Activated naive CD8-positive, alpha-beta T cell treated with anti-CD3 and anti-CD28 coated beads, Interleukin-2, amount 50 U/mL, for 24 hours (primary cell): Measurements from ENCODE around the gene MED13L.

Experiments
- ATAC-seq: fragments of 150-1000 bp; cut with Tn5 transposase; one replicate; pipeline ENCODE4 v1.10.0; 2021
- DNase-seq: peaks from one replicate; pipeline ENCODE4 v3.0.0; 2021
- H3K27ac Mint-ChIP-seq: one replicate; pipeline ENCODE4 v1.8.0; 2021; ENCODE audit warnings: mild to moderate bottlenecking, mixed read lengths
- H3K27me3 Mint-ChIP-seq: one replicate; pipeline ENCODE4 v1.8.0; 2021; ENCODE audit warnings: mixed read lengths
- H3K36me3 Mint-ChIP-seq: one replicate; pipeline ENCODE4 v1.8.0; 2021; ENCODE audit warnings: low read depth, mixed read lengths
- H3K4me1 Mint-ChIP-seq: one replicate; pipeline ENCODE4 v1.8.0; 2021; ENCODE audit warnings: mixed read lengths
- H3K4me3 Mint-ChIP-seq: one replicate; pipeline ENCODE4 v1.8.0; 2021; ENCODE audit warnings: mild to moderate bottlenecking, moderate library complexity, mixed read lengths
- H3K9me3 Mint-ChIP-seq: one replicate; pipeline ENCODE4 v1.8.0; 2021; ENCODE audit warnings: mixed read lengths

The MED13L gene

GRCh38 chr12:116012757-116013156 lies 264.7 kb downstream of the MED13L start:
- DNase-seq (no peak), ATAC-seq (no peak)
- Mint-ChIP-seq H3K4me1 (no peaks in the 10 kb centered on the region), H3K36me3 (peaks cover 29% of the 10 kb centered on the region), H3K27me3 (no peaks in the 10 kb centered on the region), H3K9me3 (no peaks in the 10 kb centered on the region), H3K27ac (no peak overlapping the region), H3K4me3 (no peak overlapping the region)

- DNase-seq = no peak
- H3K4me1 Mint-ChIP-seq = no peaks in the 10 kb centered on the region
Measured at GRCh38 chr12:116011217-116011616, 266.3 kb downstream of the MED13L start.

GRCh38 chr12:116010467-116010866 lies 267.0 kb downstream of the MED13L start:
- no peak overlapping the region for H3K4me3 Mint-ChIP-seq
- no peak for ATAC-seq
- no peaks in the 10 kb centered on the region for H3K9me3 Mint-ChIP-seq
- no peak for DNase-seq
- H3K27ac Mint-ChIP-seq = no peak overlapping the region
- H3K4me1 Mint-ChIP-seq = no peaks in the 10 kb centered on the region
- H3K27me3 Mint-ChIP-seq = no peaks in the 10 kb centered on the region
- H3K36me3 Mint-ChIP-seq = peaks cover 29% of the 10 kb centered on the region

More at GRCh38 chr12:116011217-116011616, 266.3 kb downstream of the MED13L start:
- Mint-ChIP-seq H3K4me3 (no peak overlapping the region), H3K9me3 (no peaks in the 10 kb centered on the region), H3K36me3 (peaks cover 29% of the 10 kb centered on the region), H3K27ac (no peak overlapping the region), H3K27me3 (no peaks in the 10 kb centered on the region)
- ATAC-seq = no peak

- Mint-ChIP-seq H3K9me3 (no peaks in the 10 kb centered on the region), H3K4me1 (no peaks in the 10 kb centered on the region), H3K36me3 (peaks cover 23% of the 10 kb centered on the region), H3K27me3 (no peaks in the 10 kb centered on the region), H3K27ac (no peak overlapping the region), H3K4me3 (no peak overlapping the region)
- ATAC-seq = no peak
- DNase-seq = no peak
Measured at GRCh38 chr12:116009805-116010204, 267.7 kb downstream of the MED13L start.

- H3K4me3 Mint-ChIP-seq = no peak overlapping the region
- H3K4me1 Mint-ChIP-seq = peaks cover 2% of the 10 kb centered on the region
- H3K27me3 Mint-ChIP-seq = no peaks in the 10 kb centered on the region
- peaks cover 27% of the 10 kb centered on the region for H3K36me3 Mint-ChIP-seq
- ATAC-seq (no peak), DNase-seq (no peak)
- H3K27ac Mint-ChIP-seq = no peak overlapping the region
- no peaks in the 10 kb centered on the region for H3K9me3 Mint-ChIP-seq
Measured at GRCh38 chr12:116006141-116006540, 271.4 kb downstream of the MED13L start.

- Mint-ChIP-seq H3K36me3 (peaks cover 16% of the 10 kb centered on the region), H3K4me1 (peaks cover 2% of the 10 kb centered on the region), H3K27me3 (no peaks in the 10 kb centered on the region), H3K4me3 (no peak overlapping the region), H3K9me3 (no peaks in the 10 kb centered on the region), H3K27ac (no peak overlapping the region)
- DNase-seq = no peak
- no peak for ATAC-seq
Measured at GRCh38 chr12:116002890-116003536, 274.5 kb downstream of the MED13L start.

GRCh38 chr12:116000252-116000651 lies 277.2 kb downstream of the MED13L start:
- H3K27ac Mint-ChIP-seq = no peak overlapping the region

GRCh38 chr12:115999582-115999981 lies 277.9 kb downstream of the MED13L start:
- H3K27me3 Mint-ChIP-seq = no peaks in the 10 kb centered on the region
- H3K36me3 Mint-ChIP-seq = peaks cover 27% of the 10 kb centered on the region
- no peak overlapping the region for H3K27ac Mint-ChIP-seq
- H3K4me1 Mint-ChIP-seq = peaks cover 2% of the 10 kb centered on the region
- DNase-seq (no peak), ATAC-seq (no peak)
- H3K4me3 Mint-ChIP-seq = no peak overlapping the region
- H3K9me3 Mint-ChIP-seq = no peaks in the 10 kb centered on the region

More at GRCh38 chr12:116000252-116000651, 277.2 kb downstream of the MED13L start:
- Mint-ChIP-seq H3K36me3 (peaks cover 25% of the 10 kb centered on the region), H3K27me3 (no peaks in the 10 kb centered on the region), H3K4me1 (peaks cover 2% of the 10 kb centered on the region), H3K4me3 (no peak overlapping the region), H3K9me3 (no peaks in the 10 kb centered on the region)
- no peak for DNase-seq
- no peak for ATAC-seq

- DNase-seq (no peak), ATAC-seq (no peak)
- Mint-ChIP-seq H3K36me3 (peaks cover 25% of the 10 kb centered on the region), H3K4me1 (peaks cover 2% of the 10 kb centered on the region), H3K27me3 (no peaks in the 10 kb centered on the region), H3K27ac (no peak overlapping the region), H3K4me3 (no peak overlapping the region), H3K9me3 (no peaks in the 10 kb centered on the region)
Measured at GRCh38 chr12:115998794-115999478, 278.6 kb downstream of the MED13L start.

- peaks cover 27% of the 10 kb centered on the region for H3K36me3 Mint-ChIP-seq
- H3K9me3 Mint-ChIP-seq = no peaks in the 10 kb centered on the region
- no peaks in the 10 kb centered on the region for H3K27me3 Mint-ChIP-seq
- H3K4me1 Mint-ChIP-seq = peaks cover 2% of the 10 kb centered on the region
- ATAC-seq = peak; percentile 33
- no peak overlapping the region for H3K27ac Mint-ChIP-seq
- H3K4me3 Mint-ChIP-seq = no peak overlapping the region
- DNase-seq = peak; percentile 6
Measured at GRCh38 chr12:115998119-115998633, 279.3 kb downstream of the MED13L start.

- Mint-ChIP-seq H3K4me1 (peaks cover 18% of the 10 kb centered on the region), H3K27me3 (no peaks in the 10 kb centered on the region), H3K36me3 (peaks cover 28% of the 10 kb centered on the region)
Measured at GRCh38 chr12:115993737-115994136, 283.8 kb downstream of the MED13L start.

GRCh38 chr12:115990241-115990640 lies 287.3 kb downstream of the MED13L start:
- Mint-ChIP-seq H3K9me3 (no peaks in the 10 kb centered on the region), H3K27ac (no peak overlapping the region), H3K36me3 (peaks cover 30% of the 10 kb centered on the region), H3K4me1 (peaks cover 20% of the 10 kb centered on the region), H3K4me3 (no peak overlapping the region), H3K27me3 (no peaks in the 10 kb centered on the region)
- ATAC-seq (no peak), DNase-seq (no peak)

More at GRCh38 chr12:115993737-115994136, 283.8 kb downstream of the MED13L start:
- Mint-ChIP-seq H3K9me3 (no peaks in the 10 kb centered on the region), H3K27ac (no peak overlapping the region), H3K4me3 (no peak overlapping the region)
- ATAC-seq (no peak), DNase-seq (no peak)

- DNase-seq (no peak), ATAC-seq (no peak)
- Mint-ChIP-seq H3K27me3 (no peaks in the 10 kb centered on the region), H3K9me3 (no peaks in the 10 kb centered on the region), H3K4me3 (no peak overlapping the region), H3K36me3 (peaks cover 28% of the 10 kb centered on the region), H3K27ac (peak overlapping the region; percentile 24), H3K4me1 (peaks cover 20% of the 10 kb centered on the region)
Measured at GRCh38 chr12:115988625-115989563, 288.6 kb downstream of the MED13L start.

GRCh38 chr12:115988212-115988611 lies 289.3 kb downstream of the MED13L start:
- no peaks in the 10 kb centered on the region for H3K9me3 Mint-ChIP-seq
- DNase-seq = no peak
- no peak overlapping the region for H3K27ac Mint-ChIP-seq
- H3K27me3 Mint-ChIP-seq = no peaks in the 10 kb centered on the region
- no peak overlapping the region for H3K4me3 Mint-ChIP-seq
- ATAC-seq = no peak
- H3K4me1 Mint-ChIP-seq = peaks cover 20% of the 10 kb centered on the region
- H3K36me3 Mint-ChIP-seq = peaks cover 26% of the 10 kb centered on the region
